GM06990 (cell line): ENCODE results near the gene TNPO3.

Experiments
- DNase-seq: peaks from one replicate; pipeline ENCODE4 v3.0.0-alpha.2; 2011; ENCODE audit not compliant: insufficient read length; ENCODE audit errors: extremely low read depth
- H3K27me3 ChIP-seq: replicated peaks from 2 replicates; pipeline ENCODE4 v1.6.0; 2011; ENCODE audit warnings: low read length; ENCODE audit not compliant: control insufficient read depth, insufficient read depth
- H3K36me3 ChIP-seq: 2 replicates; pipeline ENCODE4 v1.5.1; 2011; ENCODE audit warnings: low read length; ENCODE audit not compliant: control insufficient read depth, insufficient read depth
- H3K4me3 ChIP-seq: replicated peaks from 2 replicates; pipeline ENCODE4 v1.5.1; 2011; ENCODE audit warnings: low read depth, mild to moderate bottlenecking, control low read depth, low read length
- TF ChIP-seq, protein P1 (sequence below): IDR thresholded peaks from 2 replicates; pipeline ENCODE4 v1.5.1; 2011; ENCODE audit warnings: low read length, control low read depth, mild to moderate bottlenecking, inconsistent platforms; ENCODE audit not compliant: insufficient read depth, poor library complexity, severe bottlenecking

TNPO3 gene

DNA sequence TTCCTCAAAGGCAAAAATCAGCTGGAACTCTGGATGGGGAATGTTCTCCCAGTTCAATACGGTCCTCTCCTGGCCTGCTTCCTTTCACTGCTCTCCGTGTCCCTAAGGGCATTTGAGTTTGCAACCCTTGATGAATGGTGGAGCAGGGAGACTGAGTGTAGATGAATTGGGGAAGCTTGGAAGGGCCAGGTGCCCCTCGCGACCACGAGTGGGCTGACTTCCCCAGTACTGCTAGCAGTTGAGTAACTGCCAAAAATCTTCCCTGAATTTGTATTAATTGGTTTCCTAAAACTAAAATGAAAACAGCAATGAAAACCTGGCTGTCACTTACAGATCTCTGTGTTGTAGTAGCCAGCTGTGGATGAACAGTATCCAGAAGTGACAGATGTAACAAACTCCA is 103.6 kb downstream of the TNPO3 start:
- Histone ChIP-seq H3K27me3 (no peaks in the 10 kb centered on the region), H3K4me3 (no peak overlapping the region), H3K36me3 (peaks cover 53% of the 10 kb centered on the region)
- no peak for DNase-seq
- TF ChIP-seq, protein P1, sequence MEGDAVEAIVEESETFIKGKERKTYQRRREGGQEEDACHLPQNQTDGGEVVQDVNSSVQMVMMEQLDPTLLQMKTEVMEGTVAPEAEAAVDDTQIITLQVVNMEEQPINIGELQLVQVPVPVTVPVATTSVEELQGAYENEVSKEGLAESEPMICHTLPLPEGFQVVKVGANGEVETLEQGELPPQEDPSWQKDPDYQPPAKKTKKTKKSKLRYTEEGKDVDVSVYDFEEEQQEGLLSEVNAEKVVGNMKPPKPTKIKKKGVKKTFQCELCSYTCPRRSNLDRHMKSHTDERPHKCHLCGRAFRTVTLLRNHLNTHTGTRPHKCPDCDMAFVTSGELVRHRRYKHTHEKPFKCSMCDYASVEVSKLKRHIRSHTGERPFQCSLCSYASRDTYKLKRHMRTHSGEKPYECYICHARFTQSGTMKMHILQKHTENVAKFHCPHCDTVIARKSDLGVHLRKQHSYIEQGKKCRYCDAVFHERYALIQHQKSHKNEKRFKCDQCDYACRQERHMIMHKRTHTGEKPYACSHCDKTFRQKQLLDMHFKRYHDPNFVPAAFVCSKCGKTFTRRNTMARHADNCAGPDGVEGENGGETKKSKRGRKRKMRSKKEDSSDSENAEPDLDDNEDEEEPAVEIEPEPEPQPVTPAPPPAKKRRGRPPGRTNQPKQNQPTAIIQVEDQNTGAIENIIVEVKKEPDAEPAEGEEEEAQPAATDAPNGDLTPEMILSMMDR: no peak

DNA sequence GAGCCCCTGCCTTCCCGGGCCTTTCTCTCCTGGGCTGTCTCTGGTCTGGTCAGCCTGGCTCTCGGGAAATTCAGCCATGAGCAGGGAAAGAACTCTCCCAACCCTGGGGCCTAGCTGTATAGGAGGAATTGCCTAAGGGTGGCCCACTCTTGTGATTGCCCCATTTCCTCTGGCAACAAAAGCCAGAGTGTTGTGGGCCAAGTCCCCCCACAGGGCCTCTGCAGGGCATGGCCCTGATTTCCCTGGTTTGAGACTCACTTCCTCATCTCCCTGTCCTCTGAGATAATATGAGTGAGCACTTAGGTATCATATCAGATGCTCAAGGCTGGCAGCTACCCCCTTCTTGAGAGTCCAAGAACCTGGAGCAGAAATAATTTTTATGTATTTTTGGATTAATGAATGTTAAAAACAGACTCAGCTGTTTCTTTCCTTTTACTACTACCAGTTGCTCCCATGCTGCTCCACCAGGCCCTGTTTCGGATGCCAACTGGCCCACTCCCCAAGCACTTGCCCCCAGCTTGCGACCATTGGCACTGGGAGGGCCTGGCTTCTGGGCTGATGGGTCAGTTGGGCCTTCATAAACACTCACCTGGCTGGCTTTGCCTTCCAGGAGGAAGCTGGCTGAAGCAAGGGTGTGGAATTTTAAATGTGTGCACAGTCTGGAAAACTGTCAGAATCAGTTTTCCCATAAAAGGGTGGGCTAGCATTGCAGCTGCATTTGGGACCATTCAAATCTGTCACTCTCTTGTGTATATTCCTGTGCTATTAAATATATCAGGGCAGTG is 105.7 kb downstream of the TNPO3 start:
- TF ChIP-seq, protein P1: no peak
- Histone ChIP-seq H3K27me3 (no peaks in the 10 kb centered on the region), H3K4me3 (no peak overlapping the region), H3K36me3 (peaks cover 55% of the 10 kb centered on the region)
- no peak for DNase-seq

DNA sequence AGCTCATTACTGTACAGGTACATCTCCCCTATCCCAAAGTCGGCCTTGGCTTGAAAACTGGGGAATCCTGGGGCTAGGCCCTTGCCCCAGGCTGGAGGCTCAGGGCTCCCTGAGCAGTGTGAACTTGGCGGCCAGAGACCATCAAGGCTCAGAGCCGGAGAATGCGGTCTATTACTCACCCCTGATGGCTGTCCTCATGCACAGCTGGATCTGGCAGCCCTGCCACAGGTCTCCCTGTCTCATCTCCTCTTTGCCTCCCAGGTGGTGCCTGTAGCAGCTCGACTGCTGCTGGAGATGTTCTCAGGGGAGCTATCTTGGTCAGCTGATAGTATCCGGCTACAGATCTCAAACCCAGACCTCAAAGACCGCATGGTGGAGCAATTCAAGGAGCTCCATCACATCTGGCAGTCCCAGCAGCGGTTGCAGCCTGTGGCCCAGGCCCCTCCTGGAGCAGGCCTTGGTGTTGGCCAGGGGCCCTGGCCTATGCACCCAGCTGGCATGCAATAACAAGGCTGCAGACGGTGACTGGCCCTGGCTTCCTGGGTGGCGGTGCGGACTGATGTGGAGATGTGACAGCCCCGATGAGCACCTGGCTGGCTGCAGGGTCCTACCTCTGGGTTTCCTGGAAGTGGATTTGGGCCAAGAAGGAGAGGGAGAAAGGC is 106.5 kb downstream of the TNPO3 start:
- H3K27me3 ChIP-seq: no peaks in the 10 kb centered on the region
- no peak for DNase-seq
- TF ChIP-seq, protein P1: no peak
- peaks cover 55% of the 10 kb centered on the region for H3K36me3 ChIP-seq
- no peak overlapping the region for H3K4me3 ChIP-seq

DNA sequence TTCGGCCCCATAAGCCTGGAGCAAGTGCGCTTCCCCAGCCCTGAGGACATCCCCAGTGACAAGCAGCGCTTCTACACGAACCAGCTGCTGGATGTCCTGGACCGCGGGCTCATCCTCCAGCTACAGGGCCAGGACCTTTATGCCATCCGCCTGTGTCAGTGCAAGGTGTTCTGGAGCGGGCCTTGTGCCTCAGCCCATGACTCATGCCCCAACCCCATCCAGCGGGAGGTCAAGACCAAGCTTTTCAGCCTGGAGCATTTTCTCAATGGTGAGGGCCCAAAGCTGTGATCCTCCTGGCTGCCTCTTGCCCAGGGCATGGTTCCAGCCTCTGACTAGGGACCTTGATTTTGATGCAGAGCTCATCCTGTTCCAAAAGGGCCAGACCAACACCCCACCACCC is 107.1 kb downstream of the TNPO3 start:
- DNase-seq: no peak
- Histone ChIP-seq H3K36me3 (peaks cover 57% of the 10 kb centered on the region), H3K4me3 (no peak overlapping the region), H3K27me3 (no peaks in the 10 kb centered on the region)
- TF ChIP-seq, protein P1: no peak

DNA sequence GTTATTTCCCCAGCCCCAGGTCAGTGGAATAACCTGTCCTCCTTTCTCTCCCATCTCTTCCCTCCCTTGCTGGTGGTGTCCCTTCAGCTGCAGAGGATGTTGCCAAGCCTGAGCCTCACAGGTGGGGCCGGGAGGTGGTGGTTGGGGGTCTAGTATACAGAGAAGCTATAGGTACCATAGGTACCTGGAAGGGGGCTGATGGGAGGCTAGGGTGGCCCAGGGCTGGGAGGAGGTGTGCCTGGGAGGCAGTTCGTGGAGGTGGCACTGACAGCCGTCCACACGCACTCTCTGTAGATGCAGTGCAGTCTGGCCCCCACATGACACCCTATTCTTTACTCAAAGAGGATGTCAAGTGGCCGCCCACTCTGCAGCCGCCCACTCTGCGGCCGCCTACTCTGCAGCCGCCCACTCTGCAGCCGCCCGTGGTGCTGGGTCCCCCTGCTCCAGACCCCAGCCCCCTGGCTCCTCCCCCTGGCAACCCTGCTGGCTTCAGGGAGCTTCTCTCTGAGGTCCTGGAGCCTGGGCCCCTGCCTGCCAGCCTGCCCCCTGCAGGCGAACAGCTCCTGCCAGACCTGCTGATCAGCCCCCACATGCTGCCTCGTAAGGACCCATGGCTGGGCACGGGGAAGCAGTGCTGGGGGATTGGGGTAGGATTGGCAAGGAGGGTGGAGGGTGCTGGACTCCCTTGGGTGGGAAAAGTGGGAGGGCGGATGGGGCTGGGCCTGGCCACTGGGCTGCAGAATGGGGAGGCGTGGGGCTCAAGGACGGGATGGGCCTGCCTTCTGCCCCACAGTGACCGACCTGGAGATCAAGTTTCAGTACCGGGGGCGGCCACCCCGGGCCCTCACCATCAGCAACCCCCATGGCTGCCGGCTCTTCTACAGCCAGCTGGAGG is 107.7 kb downstream of the TNPO3 start:
- TF ChIP-seq, protein P1: peak; percentile 51
- H3K27me3 ChIP-seq: no peaks in the 10 kb centered on the region
- DNase-seq: no peak
- peaks cover 54% of the 10 kb centered on the region for H3K36me3 ChIP-seq
- no peak overlapping the region for H3K4me3 ChIP-seq
